Heart left ventricle (tissue), 16 donors: ENCODE measurements around the gene FOXP1. TPM values are rescaled to one million over a fixed set of nuclear protein-coding genes. Genes with fewer than 3 reads are reported as not detected.

Experiments
- ATAC-seq, 4 donors: fragments of 200-7000 bp; cut with Tn5 transposase; one replicate each; pipeline ENCODE4 v1.9.1; 2020 to 2022; ENCODE audit warnings: moderate library complexity in 4 of 4, mild to moderate bottlenecking in 3 of 4, moderate number of reproducible peaks in 1 of 4
- DNase-seq, 5 donors: peaks; one replicate each; pipeline ENCODE4 v3.0.0-alpha.2; 2020
- H3K27ac ChIP-seq, 12 donors: fragments of 200-600 bp; sonication (generic) in 4 of 12; one replicate each; pipeline versions ENCODE4 v1.5.0 to v1.8.0; 2016 to 2022; ENCODE audit warnings: mild to moderate bottlenecking in 2 of 12
- H3K27me3 ChIP-seq, 9 donors: fragments of 200-600 bp; sonication (generic) in 2 of 9; one replicate each; pipeline versions ENCODE4 v1.5.1 to v1.8.0; 2016 to 2022; ENCODE audit warnings: mild to moderate bottlenecking in 3 of 9
- H3K36me3 ChIP-seq, 9 donors: fragments of 200-600 bp; sonication (generic) in 2 of 9; one replicate each; pipeline versions ENCODE4 v1.5.0 to v1.8.0; 2018 to 2022; ENCODE audit warnings: mild to moderate bottlenecking in 2 of 9
- H3K4me1 ChIP-seq, 12 donors: fragments of 200-600 bp; sonication (generic) in 4 of 12; one replicate each; pipeline versions ENCODE4 v1.5.0 to v1.8.0; 2016 to 2022; ENCODE audit warnings: mild to moderate bottlenecking in 3 of 12
- H3K4me3 ChIP-seq, 12 donors: fragments of 200-600 bp; sonication (generic) in 4 of 12; one replicate each; pipeline versions ENCODE4 v1.5.0 to v1.8.0; 2017 to 2022; ENCODE audit warnings: mild to moderate bottlenecking in 9 of 12, moderate library complexity in 4 of 12
- H3K9me3 ChIP-seq, 12 donors: fragments of 200-600 bp; sonication (generic) in 4 of 12; one replicate each; pipeline versions ENCODE4 v1.5.0 to v1.8.0; 2016 to 2022; ENCODE audit warnings: mild to moderate bottlenecking in 1 of 12
- POLR2A ChIP-seq, 2 donors: fragments of 450-650 bp; IDR thresholded peaks; one replicate each; pipeline ENCODE4 v1.6.1; 2017; ENCODE audit warnings: antibody characterized with exemption in 2 of 2, mild to moderate bottlenecking in 2 of 2, moderate library complexity in 2 of 2
- WGBS, 4 donors: extraction: QIAGEN DNeasy Blood & Tissue Kit in 2 of 4; methylation state at CpG; one replicate each; pipeline versions ENCODE4 v1.1.5 to v1.1.7; 2013 to 2018; 5-methylcytosine and 5-hydroxymethylcytosine counted together
- intact Hi-C, 10 donors: fragments of 100-400 bp; cut with DNase I; formaldehyde crosslinking; loops; one replicate each; pipeline versions ENCODE4 v1.11.1 to v1.14.2; 2022
- polyA plus RNA-seq, 2 donors: library from polyadenylated mRNA; stranded (reverse); fragments of 200-250 nt; gene quantifications; one replicate each; pipeline ENCODE4 v1.2.3, GENCODE V29; 2013
- total RNA-seq, 9 donors: library from RNA; depleted of rRNA in 2 of 9; stranded (reverse); fragments of >200 nt in 2 of 9; fragmentation: NEBNext Ultra II Directional in 3 of 9; extraction: Animal tissue kit (Norgen Biotek cat#: 25700) in 3 of 9; gene quantifications; one replicate each; pipeline versions ENCODE4 v1.1.0 to v1.2.4, GENCODE V29; 2016 to 2023
- TF ChIP-seq, protein P1 (sequence below), 12 donors: fragments of 200-600 bp; sonication (generic) in 4 of 12; IDR thresholded peaks; one replicate each; pipeline versions ENCODE4 v1.5.0 to v1.8.0; 2018 to 2022; ENCODE audit warnings: antibody characterized with exemption in 12 of 12, mild to moderate bottlenecking in 5 of 12
- donor health status: ischemic (EF 13 %, LVEDD 7.1; RV severe dilation, severe dysfunction).
- donor health status: healthy with polysubstance abuse.
- donor health status: DM: no; HTN: yes; CAD: no.
- donor health status: DM: no; HTN: no; CAD: no.
- donor health status: ischemic (EF 25% LVEDD 6.9; RV normal size, moderate dysfunction).
- donor health status: ischemic (EF 25% LVEDD 5.7; RV mildly dilated, moderate dysfunction).
- donor health status: healthy.
- donor health status: DM: yes; HTN: yes; CAD: no.
- donor health status: ischemic (EF 35%, LVEDD 5.7; RV mildly dilated, moderate dysfunction).
- donor health status: nonischemic (EF 11% LVEDD 7.7; RV severe dilation, severe dysfunction).
- donor health status: DM: yes; HTN: yes; CAD: no.
- donor health status: PGD.
- donor health status: ischemic (EF 29% LVEDD 5.4; RV normal size, mild dysfunction).
- donor health status: nonischemic (EF 23%, LVEDD 6.1; RV moderate dilation, normal function).

The FOXP1 gene
- total and polyA plus RNA-seq, 11 donors = 14.9 to 67.8 (median 41.1) TPM

DNA sequence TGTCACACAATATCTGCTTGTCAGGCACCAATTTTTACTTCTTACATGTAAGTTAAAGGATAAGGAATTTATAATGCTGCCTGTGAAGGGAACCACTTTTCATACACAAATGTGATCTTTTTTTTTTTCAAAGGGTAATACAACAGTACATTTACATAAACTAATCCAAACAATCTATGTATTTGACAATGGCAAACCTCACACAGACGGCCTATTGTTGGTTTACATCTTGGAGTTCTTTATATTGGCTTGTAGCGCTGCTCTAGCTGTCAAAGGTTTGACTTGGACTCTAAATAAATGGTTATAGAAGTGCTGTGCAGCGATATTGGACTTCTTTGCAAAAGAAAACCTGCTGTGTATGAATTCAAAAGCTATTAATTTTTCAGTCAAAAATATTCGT lies 598.0 kb downstream of the FOXP1 start:
- DNase-seq = no peak
- no peak for TF ChIP-seq POLR2A (IDR thresholded peaks at IDR 0.05)
- TF ChIP-seq, protein P1, sequence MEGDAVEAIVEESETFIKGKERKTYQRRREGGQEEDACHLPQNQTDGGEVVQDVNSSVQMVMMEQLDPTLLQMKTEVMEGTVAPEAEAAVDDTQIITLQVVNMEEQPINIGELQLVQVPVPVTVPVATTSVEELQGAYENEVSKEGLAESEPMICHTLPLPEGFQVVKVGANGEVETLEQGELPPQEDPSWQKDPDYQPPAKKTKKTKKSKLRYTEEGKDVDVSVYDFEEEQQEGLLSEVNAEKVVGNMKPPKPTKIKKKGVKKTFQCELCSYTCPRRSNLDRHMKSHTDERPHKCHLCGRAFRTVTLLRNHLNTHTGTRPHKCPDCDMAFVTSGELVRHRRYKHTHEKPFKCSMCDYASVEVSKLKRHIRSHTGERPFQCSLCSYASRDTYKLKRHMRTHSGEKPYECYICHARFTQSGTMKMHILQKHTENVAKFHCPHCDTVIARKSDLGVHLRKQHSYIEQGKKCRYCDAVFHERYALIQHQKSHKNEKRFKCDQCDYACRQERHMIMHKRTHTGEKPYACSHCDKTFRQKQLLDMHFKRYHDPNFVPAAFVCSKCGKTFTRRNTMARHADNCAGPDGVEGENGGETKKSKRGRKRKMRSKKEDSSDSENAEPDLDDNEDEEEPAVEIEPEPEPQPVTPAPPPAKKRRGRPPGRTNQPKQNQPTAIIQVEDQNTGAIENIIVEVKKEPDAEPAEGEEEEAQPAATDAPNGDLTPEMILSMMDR (IDR thresholded peaks at IDR 0.05) = no peak
- H3K36me3 ChIP-seq = peaks cover 0 to 49% (median 45%) of the 10 kb centered on the region in 9 donors
- H3K9me3 ChIP-seq = no peaks in the 10 kb centered on the region
- intact Hi-C loops = no loop called here
- peak overlapping the region in 1 of 12 donors; percentile 85 for H3K27ac ChIP-seq
- peaks cover 6 to 78% (median 55%) of the 10 kb centered on the region in 12 donors for H3K4me1 ChIP-seq
- no peaks in the 10 kb centered on the region for H3K27me3 ChIP-seq
- WGBS, 4 donors = 90 to 94% (median 92%) methylated on average over 4 of the region's 4 CpGs
- no peak overlapping the region for H3K4me3 ChIP-seq
- no peak for ATAC-seq

DNA sequence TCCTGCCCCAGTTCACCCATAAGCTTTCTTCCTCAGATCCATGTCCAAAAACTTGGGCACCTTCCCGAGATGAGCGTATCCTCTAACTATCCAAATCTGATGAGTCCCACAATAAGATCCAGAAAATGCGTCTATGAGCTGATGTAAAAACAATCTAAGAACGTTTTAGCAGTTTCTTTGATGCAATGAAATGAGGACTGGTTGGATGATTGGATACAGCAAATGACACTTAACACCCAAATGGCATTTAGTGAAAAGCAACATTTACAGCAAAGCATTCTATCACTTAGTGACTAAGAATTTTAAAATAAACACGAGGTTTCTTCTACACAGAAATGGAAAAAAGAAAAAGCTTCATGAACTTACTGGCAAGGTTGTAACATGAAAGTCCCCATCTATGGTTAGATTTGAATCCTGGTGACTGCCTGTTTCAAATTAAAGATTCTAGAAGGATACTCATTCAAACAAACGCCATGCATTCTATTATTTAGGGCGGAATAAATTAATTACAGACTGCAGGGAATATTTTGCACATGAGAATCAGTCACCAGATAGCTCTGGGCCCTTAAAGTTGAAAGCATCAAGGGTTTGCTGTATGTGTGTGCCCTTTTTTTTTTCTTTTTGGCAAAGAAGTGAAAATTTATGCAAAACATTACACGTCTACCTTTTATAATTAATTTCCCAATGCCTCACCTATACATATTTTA lies 598.6 kb downstream of the FOXP1 start:
- Histone ChIP-seq H3K27ac (peak overlapping the region in 3 of 12 donors; percentile 85 to 87 (median 85)), H3K36me3 (peaks cover 0 to 49% (median 45%) of the 10 kb centered on the region in 9 donors)
- no peak for ATAC-seq

DNA sequence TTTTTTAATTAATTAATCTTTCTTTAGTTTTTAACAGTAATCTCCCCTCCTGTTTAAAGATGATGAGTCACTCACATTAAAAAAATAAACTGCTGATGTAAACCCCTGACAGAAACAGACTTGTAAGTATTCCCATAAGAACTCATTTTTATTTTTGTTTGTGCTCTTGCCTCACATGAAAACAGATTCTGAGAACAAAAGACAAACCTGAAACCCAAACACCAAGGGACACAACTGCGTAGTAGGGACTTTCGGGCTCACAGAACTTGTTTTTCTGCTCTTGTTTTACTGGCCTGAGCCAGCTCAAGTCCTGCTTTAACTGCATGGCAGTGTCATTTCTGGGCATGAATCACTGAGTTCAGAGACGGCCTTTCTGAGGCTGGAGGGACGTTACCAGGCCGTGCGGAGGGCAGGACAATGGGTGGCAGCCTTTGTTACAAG lies 600.8 kb downstream of the FOXP1 start:
- peak; percentile 56 to 81 (median 76) for ATAC-seq
- WGBS, 4 donors = 18 to 44% (median 26%) methylated on average over 6 of the region's 6 CpGs
- DNase-seq = peak in 3 of 5 donors; percentile 35 to 43 (median 40)
- no peaks in the 10 kb centered on the region for H3K9me3 ChIP-seq
- peaks cover 6 to 62% (median 45%) of the 10 kb centered on the region in 12 donors for H3K4me1 ChIP-seq
- peak overlapping the region; percentile 72 to 92 (median 85) for H3K27ac ChIP-seq
- intact Hi-C loops = no loop called here
- TF ChIP-seq, protein P1 (IDR thresholded peaks at IDR 0.05) = no peak
- TF ChIP-seq POLR2A (IDR thresholded peaks at IDR 0.05) = no peak
- no peaks in the 10 kb centered on the region for H3K27me3 ChIP-seq
- H3K4me3 ChIP-seq = peak overlapping the region in 3 of 12 donors; percentile 4 to 22 (median 14)
- peaks cover 0 to 56% (median 49%) of the 10 kb centered on the region in 9 donors for H3K36me3 ChIP-seq

More for the DNA sequence above, 598.6 kb downstream of the FOXP1 start:
- peaks cover 6 to 78% (median 57%) of the 10 kb centered on the region in 12 donors for H3K4me1 ChIP-seq
- H3K9me3 ChIP-seq = no peaks in the 10 kb centered on the region
- intact Hi-C loops = no loop called here
- H3K4me3 ChIP-seq = no peak overlapping the region
- TF ChIP-seq, protein P1 (IDR thresholded peaks at IDR 0.05) = no peak
- TF ChIP-seq POLR2A (IDR thresholded peaks at IDR 0.05) = no peak
- WGBS, 4 donors = 90 to 95% (median 91%) methylated on average over 8 of the region's 8 CpGs
- H3K27me3 ChIP-seq = no peaks in the 10 kb centered on the region
- DNase-seq = no peak

DNA sequence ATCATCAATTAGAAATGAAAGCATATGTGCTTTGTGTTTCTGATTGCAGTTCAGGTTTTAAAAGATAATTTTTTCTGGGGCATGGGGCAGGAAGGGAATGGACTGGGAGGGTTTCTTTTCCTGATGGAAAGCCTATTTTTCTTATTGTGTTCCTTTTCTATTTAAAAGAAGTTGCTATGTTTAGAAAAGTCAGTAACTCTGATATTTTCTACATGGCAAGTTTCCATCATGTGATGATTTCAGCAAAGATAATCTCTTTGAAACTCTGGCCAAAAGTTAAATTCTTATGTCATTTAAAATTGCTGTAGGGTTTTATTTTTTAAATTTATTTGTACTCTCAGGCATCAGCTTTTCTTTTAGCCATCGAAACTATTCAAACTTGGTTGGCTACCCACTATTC lies 601.2 kb downstream of the FOXP1 start:
- no peak for TF ChIP-seq POLR2A (IDR thresholded peaks at IDR 0.05)
- TF ChIP-seq, protein P1 (IDR thresholded peaks at IDR 0.05) = no peak

More for the DNA sequence above, 601.2 kb downstream of the FOXP1 start:
- Histone ChIP-seq H3K9me3 (no peaks in the 10 kb centered on the region), H3K27me3 (no peaks in the 10 kb centered on the region), H3K27ac (peak overlapping the region; percentile 72 to 92 (median 85)), H3K4me1 (peaks cover 6 to 61% (median 45%) of the 10 kb centered on the region in 12 donors), H3K36me3 (peaks cover 0 to 56% (median 49%) of the 10 kb centered on the region in 9 donors), H3K4me3 (peak overlapping the region in 1 of 12 donors; percentile 4)
- DNase-seq (no peak), ATAC-seq (peak in 2 of 4 donors; percentile 25 to 55)
- intact Hi-C loops = no loop called here
- WGBS, 4 donors = 38 to 57% (median 47%) methylated on average over 1 of the region's 1 CpG
